Astrocyte (in vitro differentiated cells and primary cell): Measurements from ENCODE around the gene MRFAP1. TPM values are rescaled to one million over a fixed set of nuclear protein-coding genes. Genes with fewer than 3 reads are reported as not detected.

Experiments used
- DNase-seq: peaks from one replicate; pipeline ENCODE4 v3.0.0-alpha.2; 2010; ENCODE audit warnings: low read depth
- FAIRE-seq: peaks from 2 replicates; lab custom pipeline; 2011; peaks lifted over from hg19 to GRCh38; lab: Jason Lieb, UNC
- H2AFZ ChIP-seq: 2 replicates; pipeline ENCODE4 v1.6.0; 2012; ENCODE audit warnings: low read depth, low read length, inconsistent platforms
- H3K27ac ChIP-seq: 2 replicates; pipeline ENCODE4 v1.5.1; 2011; ENCODE audit warnings: low read depth, low read length, inconsistent platforms
- H3K27me3 ChIP-seq: 2 replicates; pipeline ENCODE4 v1.6.0; 2011; ENCODE audit warnings: low read length, inconsistent platforms; ENCODE audit not compliant: insufficient read depth
- H3K36me3 ChIP-seq: 2 replicates; pipeline ENCODE4 v1.5.1; 2011; ENCODE audit warnings: low read length, inconsistent platforms; ENCODE audit not compliant: insufficient read depth
- H3K4me1 ChIP-seq: 2 replicates; pipeline ENCODE4 v1.5.1; 2011; ENCODE audit warnings: low read length, inconsistent platforms; ENCODE audit not compliant: insufficient read depth
- H3K4me2 ChIP-seq: 2 replicates; pipeline ENCODE4 v1.6.0; 2012; ENCODE audit warnings: low read length, inconsistent platforms
- H3K4me3 ChIP-seq: 2 replicates; pipeline ENCODE4 v1.5.1; 2011; ENCODE audit warnings: low read depth, mild to moderate bottlenecking, low read length, inconsistent platforms; ENCODE audit not compliant: insufficient read depth
- H3K79me2 ChIP-seq: 2 replicates; pipeline ENCODE4 v1.6.0; 2012; ENCODE audit warnings: mild to moderate bottlenecking, low read length, inconsistent platforms; ENCODE audit not compliant: insufficient read depth
- H3K9ac ChIP-seq: 2 replicates; pipeline ENCODE4 v1.6.0; 2012; ENCODE audit warnings: mild to moderate bottlenecking, low read length, inconsistent platforms
- H3K9me3 ChIP-seq: 2 replicates; pipeline ENCODE4 v1.5.1; 2012; ENCODE audit warnings: low read depth, mild to moderate bottlenecking, low read length, inconsistent platforms; ENCODE audit not compliant: insufficient read depth
- H4K20me1 ChIP-seq: 2 replicates; pipeline ENCODE4 v1.6.0; 2012; ENCODE audit warnings: low read length, inconsistent platforms; ENCODE audit not compliant: insufficient read depth
- H3K27ac Mint-ChIP-seq: one replicate; pipeline ENCODE4 v1.8.0; 2021; ENCODE audit warnings: mild to moderate bottlenecking, mixed read lengths; ENCODE audit not compliant: unreplicated experiment
- H3K27me3 Mint-ChIP-seq: one replicate; pipeline ENCODE4 v1.8.0; 2021; ENCODE audit warnings: low read depth, mixed read lengths; ENCODE audit not compliant: unreplicated experiment
- H3K36me3 Mint-ChIP-seq: one replicate; pipeline ENCODE4 v1.8.0; 2021; ENCODE audit warnings: low read depth, mixed read lengths; ENCODE audit not compliant: unreplicated experiment
- H3K4me1 Mint-ChIP-seq: one replicate; pipeline ENCODE4 v1.8.0; 2021; ENCODE audit warnings: low read depth, mixed read lengths; ENCODE audit not compliant: unreplicated experiment
- H3K4me3 Mint-ChIP-seq: one replicate; pipeline ENCODE4 v1.8.0; 2021; ENCODE audit warnings: mild to moderate bottlenecking, moderate library complexity, mixed read lengths; ENCODE audit not compliant: unreplicated experiment
- H3K9me3 Mint-ChIP-seq: one replicate; pipeline ENCODE4 v1.8.0; 2021; ENCODE audit warnings: mild to moderate bottlenecking, mixed read lengths; ENCODE audit not compliant: unreplicated experiment
- CTCF ChIP-seq: IDR thresholded peaks from 2 replicates; pipeline ENCODE4 v1.5.1; 2011; ENCODE audit warnings: low read depth, mild to moderate bottlenecking, inconsistent platforms, low read length, moderate library complexity; ENCODE audit not compliant: insufficient read depth
- EZH2 ChIP-seq: IDR thresholded peaks from 2 replicates; pipeline ENCODE4 v1.6.1; 2012; ENCODE audit warnings: mild to moderate bottlenecking, low read length, inconsistent platforms; ENCODE audit not compliant: insufficient read depth
- total RNA-seq: library from RNA; stranded (reverse); gene quantifications from 2 replicates; pipeline ENCODE4 v1.2.1, GENCODE V29; 2021

MRFAP1 gene
- total RNA-seq, 1 donor from 2014 or later, result 278 TPM

GRCh38 chr4:6594826-6595355 is 45.6 kb upstream of the MRFAP1 start:
- no peak overlapping the region for H3K9ac ChIP-seq
- H3K79me2 ChIP-seq, result no peaks in the 10 kb centered on the region
- Mint-ChIP-seq H3K9me3 (no peaks in the 10 kb centered on the region), H3K36me3 (peaks cover 23% of the 10 kb centered on the region), H3K27me3 (no peaks in the 10 kb centered on the region), H3K4me1 (no peaks in the 10 kb centered on the region), H3K27ac (no peak overlapping the region), H3K4me3 (no peak overlapping the region)
- no peaks in the 10 kb centered on the region for H3K4me1 ChIP-seq
- no peaks in the 10 kb centered on the region for H3K9me3 ChIP-seq
- FAIRE-seq, result no peak
- TF ChIP-seq EZH2 (no peak), CTCF (no peak)
- DNase-seq, result no peak
- no peak overlapping the region for H3K4me3 ChIP-seq
- no peaks in the 10 kb centered on the region for H3K27me3 ChIP-seq
- no peak overlapping the region for H3K27ac ChIP-seq
- H4K20me1 ChIP-seq, result no peaks in the 10 kb centered on the region
- no peaks in the 10 kb centered on the region for H3K36me3 ChIP-seq
- no peak overlapping the region for H3K4me2 ChIP-seq
- H2AFZ ChIP-seq, result no peak overlapping the region

- no peak for FAIRE-seq
These were observed 44.5 kb upstream of the MRFAP1 start for GRCh38 chr4:6595897-6596537.

More at GRCh38 chr4:6595897-6596537, 44.5 kb upstream of the MRFAP1 start:
- no peaks in the 10 kb centered on the region for H3K9me3 Mint-ChIP-seq
- no peaks in the 10 kb centered on the region for H3K36me3 ChIP-seq
- H3K27me3 Mint-ChIP-seq, result no peaks in the 10 kb centered on the region
- no peaks in the 10 kb centered on the region for H4K20me1 ChIP-seq
- no peak overlapping the region for H3K4me3 ChIP-seq
- no peak overlapping the region for H3K27ac ChIP-seq
- H3K4me2 ChIP-seq, result no peak overlapping the region
- no peak for TF ChIP-seq CTCF
- TF ChIP-seq EZH2, result no peak
- no peaks in the 10 kb centered on the region for H3K9me3 ChIP-seq
- H3K27ac Mint-ChIP-seq, result no peak overlapping the region
- H3K4me1 Mint-ChIP-seq, result no peaks in the 10 kb centered on the region
- H2AFZ ChIP-seq, result no peak overlapping the region
- no peaks in the 10 kb centered on the region for H3K4me1 ChIP-seq
- peaks cover 23% of the 10 kb centered on the region for H3K36me3 Mint-ChIP-seq
- no peak overlapping the region for H3K9ac ChIP-seq
- H3K4me3 Mint-ChIP-seq, result no peak overlapping the region
- no peaks in the 10 kb centered on the region for H3K27me3 ChIP-seq
- no peak for DNase-seq
- H3K79me2 ChIP-seq, result no peaks in the 10 kb centered on the region
